ENCODE measurements around the gene ACTN4.

ACTN4 gene

DNA sequence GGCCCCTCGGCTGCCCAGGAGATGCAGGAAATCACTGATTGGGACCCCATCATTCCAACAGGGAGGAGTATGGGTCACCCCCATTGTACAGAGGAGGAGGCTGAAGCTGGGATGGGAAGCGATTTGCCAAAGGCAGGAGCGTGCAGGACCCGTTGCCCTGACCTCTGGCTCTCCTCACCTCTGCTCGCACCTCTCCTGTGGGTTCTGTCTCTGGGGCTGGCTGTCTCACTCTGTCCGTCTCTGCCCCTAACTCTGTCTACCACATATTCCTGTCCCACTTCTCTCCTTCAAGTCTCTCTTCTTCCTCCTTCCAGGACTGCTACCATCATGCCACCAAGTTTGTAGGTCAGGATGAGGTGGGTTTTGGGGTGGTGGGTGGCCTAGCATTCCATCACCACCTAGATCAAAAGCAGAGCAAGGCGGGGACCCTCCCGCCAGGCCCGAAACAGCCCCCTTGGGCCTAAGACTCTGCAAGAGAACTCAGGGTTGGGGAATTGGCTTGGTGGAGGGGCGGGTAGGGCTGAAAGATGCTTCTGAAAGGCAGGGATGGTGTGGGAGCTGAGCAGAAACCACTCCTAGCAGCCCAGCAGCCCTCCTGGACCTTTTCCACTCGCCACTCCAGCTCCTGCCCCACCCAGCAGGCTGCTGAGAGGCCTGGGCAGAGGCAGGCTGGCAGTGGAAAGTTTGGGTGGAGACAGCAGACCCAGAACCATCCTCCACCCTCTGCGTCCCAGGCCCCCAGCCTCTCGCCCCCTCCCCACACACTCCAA lies 126.9 kb downstream of the ACTN4 start:
- H3K9ac ChIP-seq (ENCODE audit: low read depth, low read length) = no peak overlapping the region
- H3K9me3 ChIP-seq (replicated peaks; ENCODE audit: low read length) = no peaks in the 10 kb centered on the region

DNA sequence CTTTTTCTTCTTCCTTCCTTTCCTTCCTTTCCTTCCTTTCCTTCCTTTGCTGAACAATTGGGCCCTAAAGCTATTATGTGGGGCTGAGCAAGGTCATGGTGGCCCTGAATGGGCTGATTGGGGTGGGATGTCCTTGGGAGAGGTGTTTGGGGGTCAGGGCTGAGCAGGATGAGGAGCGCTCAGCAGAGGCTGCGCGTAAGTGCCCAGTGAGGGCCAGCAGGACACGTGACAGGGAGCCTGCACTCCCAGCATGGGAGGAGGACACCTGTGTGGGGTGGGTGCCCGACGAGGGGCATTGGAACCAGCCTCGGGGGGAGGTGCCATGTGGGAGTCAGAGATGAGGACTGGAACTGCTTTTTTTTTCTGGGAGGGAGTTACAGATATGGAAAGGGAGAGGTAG lies 131.3 kb downstream of the ACTN4 start:
- Histone ChIP-seq H3K4me1 (ENCODE audit: control insufficient read depth, insufficient read depth, low read length) (no peaks in the 10 kb centered on the region), H3K36me3 (ENCODE audit: insufficient read depth, low read length) (no peaks in the 10 kb centered on the region), H3K27me3 (ENCODE audit: control insufficient read depth, insufficient read depth, low read length) (peaks cover 23% of the 10 kb centered on the region), H3K4me3 (ENCODE audit: low read length) (no peak overlapping the region), H3K9ac (ENCODE audit: low read depth, low read length) (no peak overlapping the region), H3K9me3 (replicated peaks; ENCODE audit: low read length) (no peaks in the 10 kb centered on the region), H3K4me2 (ENCODE audit: low read length) (no peak overlapping the region)

More for the DNA sequence above, 126.9 kb downstream of the ACTN4 start:
- H3K4me2 ChIP-seq (ENCODE audit: low read length) = no peak overlapping the region
- no peaks in the 10 kb centered on the region for H3K36me3 ChIP-seq (ENCODE audit: insufficient read depth, low read length)
- no peak overlapping the region for H3K4me3 ChIP-seq (ENCODE audit: low read length)
- H3K4me1 ChIP-seq (ENCODE audit: control insufficient read depth, insufficient read depth, low read length) = peaks cover 6% of the 10 kb centered on the region
- H3K27me3 ChIP-seq (ENCODE audit: control insufficient read depth, insufficient read depth, low read length) = peaks cover 5% of the 10 kb centered on the region

DNA sequence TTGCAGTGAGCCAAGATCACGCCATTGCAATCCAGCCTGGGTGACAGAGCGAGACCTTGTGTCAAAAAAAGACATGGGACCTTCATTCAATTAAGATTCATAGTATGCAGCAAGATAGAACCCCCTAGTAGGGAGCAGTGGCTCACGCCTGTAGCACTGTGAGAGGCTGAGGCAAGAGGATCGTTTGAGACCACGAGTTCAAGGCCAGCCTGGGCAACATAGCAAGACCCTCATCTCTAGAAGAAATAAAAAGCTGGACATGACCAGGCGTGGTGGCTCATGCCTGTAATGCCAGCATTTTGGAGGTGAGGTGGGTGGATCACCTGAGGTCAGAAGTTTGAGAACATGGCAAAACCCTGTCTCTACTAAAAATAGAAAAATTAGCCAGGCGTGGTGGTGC lies 133.0 kb downstream of the ACTN4 start:
- Histone ChIP-seq H3K27me3 (ENCODE audit: control insufficient read depth, insufficient read depth, low read length) (peaks cover 23% of the 10 kb centered on the region), H3K4me1 (ENCODE audit: control insufficient read depth, insufficient read depth, low read length) (no peaks in the 10 kb centered on the region), H3K4me2 (ENCODE audit: low read length) (no peak overlapping the region), H3K4me3 (ENCODE audit: low read length) (no peak overlapping the region), H3K36me3 (ENCODE audit: insufficient read depth, low read length) (no peaks in the 10 kb centered on the region), H3K9ac (ENCODE audit: low read depth, low read length) (no peak overlapping the region), H3K9me3 (replicated peaks; ENCODE audit: low read length) (no peaks in the 10 kb centered on the region)

DNA sequence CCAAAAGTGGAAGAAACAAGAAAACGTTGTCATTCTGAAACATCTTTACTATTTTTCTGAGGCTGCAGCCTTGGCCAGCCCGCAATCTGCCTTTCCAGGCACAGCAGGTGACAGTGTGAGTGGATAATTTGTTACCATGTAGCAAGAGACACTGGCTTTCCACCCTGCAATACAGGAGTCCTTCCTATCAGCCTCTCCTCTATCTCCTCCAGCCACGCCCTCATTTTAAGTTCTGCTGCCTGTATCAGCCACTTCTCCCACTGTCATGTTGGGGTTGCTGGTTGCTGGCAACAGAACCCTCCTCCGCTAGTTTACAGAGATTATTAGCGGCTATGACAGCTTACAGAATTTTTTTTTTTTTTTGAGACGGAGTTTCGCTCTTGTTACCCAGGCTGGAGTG lies 133.6 kb downstream of the ACTN4 start:
- Histone ChIP-seq H3K4me3 (ENCODE audit: low read length) (no peak overlapping the region), H3K36me3 (ENCODE audit: insufficient read depth, low read length) (no peaks in the 10 kb centered on the region), H3K4me2 (ENCODE audit: low read length) (no peak overlapping the region), H3K4me1 (ENCODE audit: control insufficient read depth, insufficient read depth, low read length) (no peaks in the 10 kb centered on the region), H3K9ac (ENCODE audit: low read depth, low read length) (no peak overlapping the region), H3K9me3 (replicated peaks; ENCODE audit: low read length) (no peaks in the 10 kb centered on the region), H3K27me3 (ENCODE audit: control insufficient read depth, insufficient read depth, low read length) (peaks cover 23% of the 10 kb centered on the region)
